Thoracic aorta (tissue), 2 donors: ENCODE data around the gene GALK1. TPM values are rescaled to one million over a fixed set of nuclear protein-coding genes. Genes with fewer than 3 reads are reported as not detected.
A peak's percentile ranks its signal among the peaks of the same experiment; 100 is the strongest.

ENCODE experiments used
- ATAC-seq: fragments of 150-250 bp; one replicate; pipeline ENCODE4 v1.8.0; 2017; ENCODE audit warnings: low read depth; ENCODE audit not compliant: insufficient number of reproducible peaks, low FRiP score
- DNase-seq: peaks from one replicate; pipeline ENCODE4 v3.0.0-alpha.2; 2020; ENCODE audit warnings: low spot score
- H3K27ac ChIP-seq, 2 donors: fragments of 200-600 bp; sonication (generic); 1 replicate in 1 of 2; 2 replicates in 1 of 2; pipeline ENCODE4 v1.5.1; 2016; ENCODE audit warnings: mild to moderate bottlenecking in 2 of 2, moderate library complexity in 2 of 2
- H3K27me3 ChIP-seq: fragments of 200-600 bp; sonication (generic); replicated peaks from 2 replicates; pipeline ENCODE4 v1.6.0; 2016; ENCODE audit warnings: mild to moderate bottlenecking; ENCODE audit not compliant: insufficient read depth
- H3K36me3 ChIP-seq: fragments of 200-600 bp; sonication (generic); one replicate; pipeline ENCODE4 v1.5.1; 2016
- H3K4me1 ChIP-seq, 2 donors: fragments of 200-600 bp; sonication (generic); 1 replicate in 1 of 2; 2 replicates in 1 of 2; pipeline versions ENCODE4 v1.5.1 to v1.6.0; 2016; ENCODE audit warnings: low read depth in 2 of 2, mild to moderate bottlenecking in 1 of 2; ENCODE audit not compliant: control insufficient read depth in 1 of 2
- H3K4me3 ChIP-seq: fragments of 200-600 bp; sonication (generic); 2 replicates; pipeline ENCODE4 v1.5.1; 2016; ENCODE audit warnings: mild to moderate bottlenecking
- H3K9me3 ChIP-seq: fragments of 200-600 bp; sonication (generic); 2 replicates; pipeline ENCODE4 v1.5.1; 2016
- total RNA-seq, 2 donors: library from RNA; depleted of rRNA; stranded (reverse); fragments of >200 nt; gene quantifications; one replicate each; pipeline versions ENCODE4 v1.1.0 to v1.2.3, GENCODE V29; 2016
- TF ChIP-seq, protein P1 (sequence below): fragments of 200-600 bp; sonication (generic); IDR thresholded peaks from one replicate; pipeline ENCODE4 v1.5.1; 2019; ENCODE audit warnings: antibody characterized with exemption

Gene GALK1
- total RNA-seq, 2 donors from 2014 or later, result 29.6 to 58.3 TPM

- Histone ChIP-seq H3K4me3 (no peak overlapping the region), H3K4me1 (peaks cover 9 to 32% of the 10 kb centered on the region in 2 donors), H3K9me3 (no peaks in the 10 kb centered on the region), H3K27me3 (no peaks in the 10 kb centered on the region), H3K27ac (peak overlapping the region in 1 of 2 donors; percentile 18), H3K36me3 (peaks cover 28% of the 10 kb centered on the region)
- TF ChIP-seq, protein P1, sequence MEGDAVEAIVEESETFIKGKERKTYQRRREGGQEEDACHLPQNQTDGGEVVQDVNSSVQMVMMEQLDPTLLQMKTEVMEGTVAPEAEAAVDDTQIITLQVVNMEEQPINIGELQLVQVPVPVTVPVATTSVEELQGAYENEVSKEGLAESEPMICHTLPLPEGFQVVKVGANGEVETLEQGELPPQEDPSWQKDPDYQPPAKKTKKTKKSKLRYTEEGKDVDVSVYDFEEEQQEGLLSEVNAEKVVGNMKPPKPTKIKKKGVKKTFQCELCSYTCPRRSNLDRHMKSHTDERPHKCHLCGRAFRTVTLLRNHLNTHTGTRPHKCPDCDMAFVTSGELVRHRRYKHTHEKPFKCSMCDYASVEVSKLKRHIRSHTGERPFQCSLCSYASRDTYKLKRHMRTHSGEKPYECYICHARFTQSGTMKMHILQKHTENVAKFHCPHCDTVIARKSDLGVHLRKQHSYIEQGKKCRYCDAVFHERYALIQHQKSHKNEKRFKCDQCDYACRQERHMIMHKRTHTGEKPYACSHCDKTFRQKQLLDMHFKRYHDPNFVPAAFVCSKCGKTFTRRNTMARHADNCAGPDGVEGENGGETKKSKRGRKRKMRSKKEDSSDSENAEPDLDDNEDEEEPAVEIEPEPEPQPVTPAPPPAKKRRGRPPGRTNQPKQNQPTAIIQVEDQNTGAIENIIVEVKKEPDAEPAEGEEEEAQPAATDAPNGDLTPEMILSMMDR, result no peak
- DNase-seq, result no peak
- ATAC-seq, result no peak
These were observed 9.5 kb upstream of the GALK1 start for GRCh38 chr17:75774471-75774990.

GRCh38 chr17:75773808-75774470, 8.9 kb upstream of the GALK1 start:
- H3K4me1 ChIP-seq, result peaks cover 9 to 32% of the 10 kb centered on the region in 2 donors
- DNase-seq (no peak), ATAC-seq (no peak)
- TF ChIP-seq, protein P1, result no peak
- H3K4me3 ChIP-seq, result no peak overlapping the region
- H3K9me3 ChIP-seq, result no peaks in the 10 kb centered on the region
- no peaks in the 10 kb centered on the region for H3K27me3 ChIP-seq
- peaks cover 28% of the 10 kb centered on the region for H3K36me3 ChIP-seq
- H3K27ac ChIP-seq, result no peak overlapping the region

DNA sequence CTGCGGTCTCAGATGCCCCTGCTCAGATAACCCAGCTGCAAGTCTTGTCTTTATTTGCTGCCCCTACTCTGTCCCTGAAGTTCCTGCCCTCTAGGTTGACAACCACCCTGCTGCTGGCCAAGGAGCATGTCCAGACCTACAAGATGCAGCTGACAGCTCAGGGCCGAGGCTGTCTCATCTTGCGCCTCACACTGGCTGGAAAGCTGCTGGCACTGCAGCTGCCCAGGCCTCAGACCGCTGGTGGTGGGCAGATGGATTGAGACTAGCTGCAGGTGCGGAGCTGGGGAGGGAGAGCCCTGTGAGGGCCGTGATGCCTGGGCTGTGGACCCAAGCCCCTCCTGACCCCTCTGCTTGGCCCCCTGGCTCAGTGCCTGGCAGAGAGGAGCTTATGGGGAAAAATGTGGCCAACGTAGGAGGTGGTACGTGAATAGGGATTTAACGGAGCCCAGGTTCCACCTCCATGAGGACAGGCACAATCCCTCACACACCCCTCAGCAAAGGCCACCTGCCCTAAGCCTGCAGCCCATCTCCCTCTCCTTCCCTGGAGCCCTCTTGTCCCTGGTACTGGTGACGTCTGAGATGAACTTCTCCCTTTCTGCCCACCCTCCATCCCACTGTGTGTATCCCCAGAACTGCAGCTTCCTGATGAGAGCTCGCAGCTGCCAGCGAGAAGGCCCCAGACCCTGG, 8.3 kb upstream of the GALK1 start:
- no peaks in the 10 kb centered on the region for H3K27me3 ChIP-seq
- peaks cover 21% of the 10 kb centered on the region for H3K36me3 ChIP-seq
- no peak for ATAC-seq
- no peak overlapping the region for H3K4me3 ChIP-seq
- TF ChIP-seq, protein P1, result no peak
- no peak for DNase-seq
- H3K4me1 ChIP-seq, result peaks cover 9 to 32% of the 10 kb centered on the region in 2 donors
- H3K9me3 ChIP-seq, result no peaks in the 10 kb centered on the region
- no peak overlapping the region for H3K27ac ChIP-seq

GRCh38 chr17:75771334-75772281, 6.6 kb upstream of the GALK1 start:
- H3K36me3 ChIP-seq, result peaks cover 14% of the 10 kb centered on the region
- H3K4me3 ChIP-seq, result no peak overlapping the region
- ATAC-seq (no peak), DNase-seq (no peak)
- H3K27me3 ChIP-seq, result no peaks in the 10 kb centered on the region
- TF ChIP-seq, protein P1, result no peak
- H3K4me1 ChIP-seq, result peaks cover 7 to 23% of the 10 kb centered on the region in 2 donors
- H3K9me3 ChIP-seq, result no peaks in the 10 kb centered on the region
- no peak overlapping the region for H3K27ac ChIP-seq
